ENCODE results near the gene PPP1R14C.

Gene PPP1R14C

DNA sequence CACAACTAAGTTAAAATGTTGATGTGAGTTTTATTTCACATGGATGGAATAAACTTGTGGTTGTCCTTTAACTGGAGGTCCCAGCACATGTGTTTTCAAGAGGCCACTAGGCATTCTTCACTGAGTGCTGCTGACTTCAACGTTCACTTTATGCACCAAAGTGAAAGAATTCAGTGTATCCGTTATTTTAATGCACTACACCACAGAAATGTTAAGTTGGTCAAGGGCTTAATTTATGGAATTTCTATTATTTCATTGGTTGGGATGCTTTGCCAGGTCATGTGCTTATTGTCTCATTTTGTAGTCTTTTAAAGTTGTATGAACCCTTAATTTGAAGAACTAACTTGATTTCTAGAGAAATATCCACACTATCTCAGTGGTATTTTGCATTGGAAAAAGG lies 106.4 kb downstream of the PPP1R14C start:
- DNase-seq (ENCODE audit: low read depth, low spot score): no peak

DNA sequence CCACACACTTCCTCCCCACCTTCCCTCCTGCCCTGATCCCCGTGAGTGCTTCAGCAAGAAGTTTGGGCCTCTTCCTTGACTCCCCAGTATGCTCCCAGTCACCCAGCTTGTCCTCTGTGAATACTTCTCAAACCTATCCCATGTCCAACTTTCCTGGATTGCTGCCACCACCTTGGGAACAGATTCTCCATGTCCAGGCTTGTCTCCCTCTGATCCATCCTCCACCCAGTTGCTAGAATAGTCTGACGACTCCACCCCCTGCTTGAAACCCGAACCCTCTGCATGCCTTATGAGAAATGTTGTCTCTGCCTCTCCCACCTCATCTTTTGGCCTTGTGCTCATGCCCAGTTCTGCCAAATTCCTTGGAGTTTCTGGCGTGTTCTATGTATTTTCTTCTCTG lies 108.0 kb downstream of the PPP1R14C start:
- DNase-seq (ENCODE audit: low read depth, low spot score): no peak

DNA sequence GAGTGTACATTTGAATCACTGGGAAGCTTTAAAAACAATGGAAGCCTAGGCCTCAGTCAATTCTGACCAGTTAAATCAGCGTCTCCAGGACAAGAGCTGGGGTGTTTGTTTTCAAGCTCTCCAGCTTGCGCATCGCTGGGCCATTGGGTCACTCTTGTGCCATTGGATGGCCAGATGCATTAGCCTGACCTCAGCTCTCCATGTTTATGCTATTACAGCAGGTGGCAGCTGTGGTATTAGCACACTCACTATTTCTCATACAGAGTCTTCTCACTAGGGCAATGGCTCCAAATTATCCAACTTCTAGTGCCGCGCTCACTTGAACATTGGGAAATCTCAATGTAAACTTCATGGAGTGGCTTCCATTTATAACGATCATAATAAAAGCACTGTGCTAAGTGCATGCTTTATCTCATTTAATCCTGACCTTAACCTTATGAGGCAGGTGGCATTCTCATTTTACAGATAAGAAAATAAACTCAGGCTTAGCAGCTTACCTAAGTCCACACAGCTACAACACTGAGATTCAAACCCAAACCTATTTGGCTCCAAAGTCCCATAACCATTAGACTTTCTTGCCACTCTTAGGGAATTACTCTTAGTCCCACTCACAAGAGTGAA lies 108.8 kb downstream of the PPP1R14C start:
- no peak for DNase-seq (ENCODE audit: low read depth, low spot score)

DNA sequence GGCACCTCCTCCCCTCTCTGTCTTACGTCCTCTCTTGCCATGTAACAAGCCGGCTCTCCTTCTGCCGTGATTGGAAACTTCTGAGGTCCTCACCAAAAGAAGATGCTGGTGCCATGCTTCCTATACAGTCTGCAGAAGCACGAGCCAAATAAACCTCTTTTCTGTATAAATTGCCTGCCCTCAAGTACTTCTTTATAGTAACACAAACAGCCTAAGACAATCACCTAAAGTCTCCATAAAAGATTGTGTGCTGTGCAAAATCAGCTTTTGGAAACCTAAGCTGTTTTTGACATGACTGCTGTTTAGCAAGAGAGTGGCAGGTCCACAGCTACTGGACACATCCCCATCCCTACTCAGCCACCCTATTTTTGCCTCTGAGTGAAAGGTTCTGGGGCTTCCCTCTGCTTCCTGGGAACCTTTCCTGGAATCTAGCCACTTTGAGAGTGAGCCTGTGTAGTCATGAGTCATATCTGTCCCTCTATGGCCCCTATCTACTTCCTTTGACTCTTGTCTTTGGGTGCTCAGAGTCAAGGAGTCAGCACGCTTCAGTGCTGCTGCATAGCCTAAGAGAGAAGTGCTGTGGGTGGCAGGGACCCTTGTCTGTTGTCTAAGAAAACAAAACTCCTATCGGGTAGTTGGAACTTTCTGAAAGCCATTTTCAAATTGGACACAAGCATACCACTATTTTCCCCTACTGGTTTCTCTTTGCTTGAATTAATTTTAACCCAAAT lies 110.0 kb downstream of the PPP1R14C start:
- no peak for DNase-seq (ENCODE audit: low read depth, low spot score)

DNA sequence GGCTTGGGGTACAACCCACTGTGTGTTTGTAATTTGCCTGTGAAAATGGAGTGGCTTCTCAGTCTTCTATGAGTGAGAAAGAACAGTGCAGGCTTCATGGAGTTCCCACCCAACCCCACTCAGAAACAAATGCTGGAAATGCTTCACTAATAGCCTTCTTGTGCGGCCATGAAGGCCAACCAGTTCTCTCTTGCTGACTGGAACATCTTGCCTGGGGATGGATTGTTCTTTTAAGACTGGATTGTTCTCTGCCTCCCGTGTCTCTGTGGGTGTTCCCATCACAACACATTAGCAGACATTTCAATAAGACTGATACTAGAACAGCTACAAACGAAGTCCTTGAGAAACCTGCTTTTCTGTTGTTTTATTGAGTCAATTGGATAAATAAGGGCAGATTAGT lies 110.6 kb downstream of the PPP1R14C start:
- no peak for DNase-seq (ENCODE audit: low read depth, low spot score)

DNA sequence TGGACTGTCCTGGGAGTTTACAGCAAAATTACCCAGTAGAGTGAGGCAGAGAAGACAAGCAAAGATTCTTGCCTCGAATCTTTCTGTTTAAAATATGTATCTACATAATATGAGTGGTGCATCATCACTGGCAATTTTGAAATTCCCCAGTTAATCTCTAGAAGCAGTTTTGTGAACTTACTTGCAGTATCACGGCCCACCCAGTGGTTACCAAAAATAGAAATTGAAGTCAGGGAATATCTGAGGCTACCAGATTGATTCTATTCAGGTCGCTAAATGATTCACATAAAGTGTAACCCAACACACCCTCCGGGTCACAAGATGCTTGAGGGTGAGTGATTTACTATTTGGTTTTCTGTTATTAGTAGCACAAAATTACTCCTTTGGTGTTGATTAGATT lies 111.9 kb downstream of the PPP1R14C start:
- no peak for DNase-seq (ENCODE audit: low read depth, low spot score)

DNA sequence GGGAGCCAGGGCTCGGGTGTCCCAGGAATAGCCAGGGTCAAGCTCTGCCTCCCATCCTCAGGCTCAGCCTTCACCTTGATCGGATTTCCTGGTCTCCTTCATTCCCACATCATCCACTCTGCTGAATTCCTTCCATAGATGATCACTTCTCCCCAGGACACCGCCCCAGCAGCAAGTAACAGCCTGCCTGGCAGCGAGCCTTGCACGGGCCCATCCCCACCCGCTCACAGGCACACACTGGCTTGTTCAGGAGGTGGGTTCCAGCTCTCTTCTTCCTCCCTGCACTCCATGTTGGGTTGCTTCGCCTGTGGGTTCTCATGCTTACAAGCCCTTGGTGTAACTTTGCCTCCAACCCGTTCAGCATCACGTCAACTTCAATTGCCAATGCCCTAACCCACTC lies 113.0 kb downstream of the PPP1R14C start:
- no peak for DNase-seq (ENCODE audit: low read depth, low spot score)

DNA sequence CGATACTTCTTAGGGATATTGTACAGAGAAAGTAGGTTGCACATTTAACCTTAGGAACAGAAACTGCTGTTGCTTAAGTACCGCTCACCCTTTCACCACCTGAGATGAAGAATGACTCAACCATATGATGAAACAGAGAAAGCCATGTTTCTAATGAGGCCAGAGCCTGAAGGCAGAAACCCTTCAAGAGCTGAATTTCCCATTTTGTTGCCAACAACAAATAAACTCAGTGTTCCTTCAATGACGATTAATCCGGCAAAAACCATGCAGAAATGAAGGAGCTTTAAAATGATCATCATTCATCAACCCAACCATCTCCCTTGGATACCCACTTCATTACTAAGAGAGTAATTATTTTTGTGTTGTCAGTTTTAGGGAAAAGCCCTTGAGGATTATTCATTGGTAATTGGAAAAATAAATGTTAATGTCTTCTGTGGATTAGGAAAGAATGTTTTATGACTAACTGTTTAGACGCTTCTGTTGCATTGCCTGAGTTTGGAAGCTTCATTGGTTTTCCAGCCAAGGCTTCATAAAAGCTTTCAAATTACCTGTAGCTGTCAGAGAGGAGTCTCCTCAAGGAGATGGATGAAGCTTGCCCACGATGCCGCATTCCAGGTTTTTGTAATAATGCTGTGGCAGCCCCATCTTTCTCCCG lies 113.9 kb downstream of the PPP1R14C start:
- DNase-seq (ENCODE audit: low read depth, low spot score): no peak

DNA sequence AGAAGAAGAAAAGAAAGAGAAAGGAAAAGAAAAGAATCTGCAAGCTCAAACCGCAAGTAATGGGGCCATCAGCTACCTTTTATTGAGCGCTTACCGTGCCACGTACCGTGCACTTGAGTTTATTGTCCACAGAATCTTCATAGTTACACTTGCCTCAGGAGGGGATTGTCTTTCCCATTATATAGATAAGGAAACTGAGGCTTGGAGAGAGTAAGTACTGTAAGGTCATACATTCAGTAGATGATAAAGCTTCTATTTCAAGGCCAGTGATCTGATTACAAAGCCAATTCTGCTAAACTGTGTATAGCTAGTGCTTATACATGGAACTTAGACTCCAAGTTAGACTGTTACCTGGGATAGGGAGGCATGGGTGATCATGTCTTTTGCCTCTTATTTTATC lies 115.5 kb downstream of the PPP1R14C start:
- DNase-seq (ENCODE audit: low read depth, low spot score): no peak

DNA sequence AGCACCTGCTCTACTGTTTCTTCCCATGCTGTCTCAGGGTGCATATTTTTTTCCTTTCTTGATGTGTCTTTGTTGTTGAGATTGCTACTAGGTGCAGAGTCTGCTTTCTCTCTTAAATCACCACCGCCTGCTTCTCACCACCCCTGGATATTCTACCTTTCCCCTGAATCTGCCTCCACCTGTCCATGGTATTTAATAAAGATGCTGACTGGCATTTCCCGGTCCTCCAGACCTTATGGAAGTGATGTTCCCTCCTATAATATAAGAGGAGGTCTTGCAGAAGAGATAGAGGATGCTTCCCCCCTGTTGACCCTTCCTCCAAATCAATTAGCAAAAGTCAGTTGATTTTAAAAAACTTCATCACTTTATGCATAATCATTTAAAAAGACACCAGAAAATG lies 118.1 kb downstream of the PPP1R14C start:
- no peak for DNase-seq (ENCODE audit: low read depth, low spot score)

DNA sequence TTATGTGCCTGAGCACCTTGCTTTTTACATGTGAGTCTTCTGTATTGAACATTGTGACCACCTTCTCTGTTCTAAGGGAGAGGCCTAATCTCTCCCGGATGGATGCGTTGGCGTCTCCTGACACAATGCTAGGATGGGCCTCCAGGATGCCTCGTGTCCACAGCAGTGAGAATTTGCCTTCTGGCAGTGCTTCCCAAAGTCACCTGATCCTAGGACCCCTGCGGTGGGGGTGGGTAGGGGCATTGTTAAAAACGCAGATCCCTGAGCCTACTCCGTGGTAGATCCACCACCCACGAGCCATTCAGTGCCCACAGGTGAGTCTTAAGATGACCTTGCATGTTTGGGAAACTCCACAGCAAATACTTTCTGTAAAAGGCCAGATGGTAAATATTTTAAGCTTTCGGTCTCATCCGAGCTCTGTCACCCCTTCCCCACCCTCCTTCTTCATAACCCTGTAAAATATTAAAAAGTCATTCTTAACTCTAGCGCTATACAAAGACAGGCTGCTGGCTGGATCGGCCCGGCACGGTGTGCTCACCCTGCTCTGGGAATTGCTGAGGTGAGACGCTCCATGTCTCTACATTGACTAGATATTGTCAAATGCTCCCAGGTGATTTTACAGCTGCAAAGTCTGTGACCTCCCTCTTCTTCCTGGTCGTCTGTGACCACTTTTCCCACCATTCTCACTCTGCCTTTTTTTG lies 119.3 kb downstream of the PPP1R14C start:
- DNase-seq (ENCODE audit: low read depth, low spot score): no peak

DNA sequence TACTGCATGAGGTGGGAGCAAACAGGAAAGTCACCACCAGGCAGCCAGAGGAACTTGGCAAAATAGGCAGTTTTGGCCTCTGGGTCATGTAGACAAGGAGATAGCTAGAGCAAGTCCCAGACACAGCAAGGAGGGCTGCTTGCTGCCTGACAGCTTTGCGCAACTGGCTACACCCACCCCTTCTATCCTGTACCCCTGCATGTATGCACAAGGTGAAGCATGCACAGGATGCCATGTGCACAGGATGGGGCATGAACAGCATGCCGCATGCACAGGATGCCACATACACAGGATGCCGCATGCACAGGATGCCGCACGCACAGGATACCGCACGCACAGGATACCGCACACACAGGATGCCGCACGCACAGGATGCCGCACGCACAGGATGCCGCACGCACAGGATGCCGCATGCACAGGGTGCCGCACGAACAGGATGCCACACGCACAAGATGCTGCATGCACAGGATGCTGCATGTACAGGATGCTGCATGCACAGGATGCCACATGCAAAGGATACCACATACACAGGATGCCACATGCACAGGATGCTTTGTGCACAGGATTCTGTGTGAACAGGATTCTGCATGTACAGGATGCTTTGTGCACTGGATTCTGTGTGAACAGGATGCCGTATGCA lies 121.0 kb downstream of the PPP1R14C start:
- DNase-seq (ENCODE audit: low read depth, low spot score): no peak

DNA sequence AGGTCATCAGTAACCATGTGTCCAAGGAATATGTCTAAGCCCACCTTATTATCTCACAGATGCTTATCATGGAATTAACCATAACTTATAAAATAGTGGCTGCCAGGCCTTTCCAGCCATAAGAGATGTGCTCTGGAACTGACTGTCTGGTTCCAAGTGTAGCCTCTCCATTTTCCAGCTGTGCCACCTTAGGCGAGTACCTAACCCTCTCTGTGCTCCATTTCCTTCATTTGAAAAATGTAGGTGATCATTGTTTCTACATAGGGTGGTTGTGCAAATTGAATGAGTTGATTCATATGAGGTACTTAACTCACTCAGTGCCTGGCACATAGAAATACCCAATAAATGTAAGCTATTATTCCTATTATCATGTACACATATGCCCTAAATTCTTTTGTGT lies 123.5 kb downstream of the PPP1R14C start:
- no peak for DNase-seq (ENCODE audit: low read depth, low spot score)

DNA sequence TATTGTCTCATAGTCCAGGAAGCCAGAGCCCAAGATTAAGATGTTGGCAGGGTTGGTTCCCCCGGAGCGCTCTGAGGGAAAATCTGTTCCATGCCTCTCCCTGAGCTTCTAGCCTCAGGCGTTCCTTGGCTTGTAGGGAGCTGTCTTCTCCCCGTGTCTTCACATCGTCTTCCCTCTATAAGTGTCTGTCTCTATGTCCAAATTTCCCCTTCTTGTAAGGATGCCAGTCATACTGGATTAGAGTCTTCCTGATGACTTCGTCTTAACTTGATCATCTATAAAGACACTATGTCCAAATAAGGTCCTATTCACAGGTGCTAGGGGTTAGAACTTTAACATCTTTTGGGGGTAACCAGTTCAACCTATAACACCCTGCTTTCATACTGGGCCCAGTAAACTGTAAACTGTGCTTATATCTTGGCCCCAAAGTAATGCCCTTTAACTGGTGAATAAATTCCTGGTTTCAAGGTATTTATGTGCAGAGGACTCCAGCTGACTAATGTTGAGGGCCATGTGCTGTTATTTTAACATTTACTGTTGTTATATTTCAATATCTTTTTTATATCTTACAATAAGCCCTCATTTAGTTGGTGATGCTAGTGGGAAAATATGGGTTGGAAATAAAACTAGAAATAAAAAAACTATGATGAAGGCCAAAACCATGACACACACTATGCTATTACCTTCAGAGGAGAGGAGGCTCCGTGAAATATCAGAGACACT lies 124.3 kb downstream of the PPP1R14C start:
- DNase-seq (ENCODE audit: low read depth, low spot score): no peak

DNA sequence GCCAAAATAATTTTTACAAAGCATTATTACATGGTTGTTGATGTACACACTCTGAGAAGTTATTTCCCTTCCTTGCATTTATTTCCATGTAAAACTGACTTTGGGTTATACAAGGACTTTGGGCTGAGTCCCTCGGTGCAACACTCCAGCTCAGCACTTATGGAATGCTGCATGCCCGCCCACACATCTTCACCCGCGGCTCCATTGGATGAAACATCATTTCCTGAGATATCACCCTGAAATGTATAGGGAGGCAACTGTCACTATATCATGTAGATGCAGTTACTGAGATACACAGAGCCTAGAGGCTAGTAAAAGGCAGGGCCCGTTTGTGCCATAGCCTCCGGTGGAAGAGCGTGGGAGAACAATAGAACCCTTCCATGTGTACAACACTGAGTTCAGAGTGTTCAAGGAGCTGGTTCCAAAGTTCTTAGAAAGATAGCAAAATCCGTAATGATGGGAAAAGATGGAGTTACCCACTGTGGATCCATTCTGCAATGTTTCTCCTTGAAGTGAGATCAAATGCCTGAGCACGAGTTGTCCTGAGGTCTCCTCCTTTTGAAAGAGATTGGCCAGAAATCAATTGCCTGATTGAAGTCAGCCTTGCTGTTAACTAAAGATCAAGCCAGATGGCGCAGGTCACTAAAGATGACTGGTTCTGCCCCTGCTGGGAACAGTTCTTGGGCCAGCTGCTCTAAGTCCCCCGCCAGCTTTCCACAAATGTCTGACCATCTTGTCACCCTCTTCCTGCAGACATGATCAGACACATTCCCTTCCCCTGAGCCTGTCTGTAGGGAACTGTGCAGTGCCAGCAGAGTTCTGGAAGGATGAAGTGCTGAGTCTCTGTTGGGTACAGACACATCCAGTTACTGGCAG lies 125.1 kb downstream of the PPP1R14C start:
- no peak for DNase-seq (ENCODE audit: low read depth, low spot score)

DNA sequence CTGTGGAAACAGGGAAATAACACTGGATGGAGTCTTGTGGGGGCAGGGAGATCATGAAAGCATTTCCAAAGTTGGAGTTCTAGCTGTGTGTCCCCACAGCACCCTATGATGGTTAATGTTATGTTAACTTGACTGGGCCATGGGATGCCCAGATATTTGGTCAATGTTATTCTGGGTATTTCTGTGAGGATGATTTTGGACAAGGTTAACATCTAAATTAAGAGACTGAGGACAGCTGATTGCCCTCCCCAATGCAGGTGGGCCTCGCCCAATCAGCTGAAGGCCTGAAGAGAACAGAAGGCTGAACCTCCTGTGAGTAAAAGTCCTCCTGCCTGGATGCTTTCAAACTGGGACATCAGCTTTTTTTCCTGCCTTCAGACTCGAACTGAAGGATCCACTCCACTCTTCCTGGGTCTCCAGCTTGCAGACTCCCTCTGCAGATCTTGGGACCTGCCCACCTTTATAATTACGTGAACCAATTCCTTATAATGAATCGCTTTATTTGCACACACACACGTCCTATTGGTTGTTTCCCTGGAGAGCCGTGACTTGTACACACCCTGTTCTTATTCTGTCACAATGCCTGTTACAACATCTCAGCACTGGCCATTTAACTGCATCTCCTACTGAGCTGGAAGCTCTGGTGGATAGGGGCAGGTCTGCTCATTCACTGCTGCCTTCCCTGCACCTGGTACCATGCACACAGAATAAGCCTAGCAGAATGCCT lies 126.4 kb downstream of the PPP1R14C start:
- DNase-seq (ENCODE audit: low read depth, low spot score): no peak

DNA sequence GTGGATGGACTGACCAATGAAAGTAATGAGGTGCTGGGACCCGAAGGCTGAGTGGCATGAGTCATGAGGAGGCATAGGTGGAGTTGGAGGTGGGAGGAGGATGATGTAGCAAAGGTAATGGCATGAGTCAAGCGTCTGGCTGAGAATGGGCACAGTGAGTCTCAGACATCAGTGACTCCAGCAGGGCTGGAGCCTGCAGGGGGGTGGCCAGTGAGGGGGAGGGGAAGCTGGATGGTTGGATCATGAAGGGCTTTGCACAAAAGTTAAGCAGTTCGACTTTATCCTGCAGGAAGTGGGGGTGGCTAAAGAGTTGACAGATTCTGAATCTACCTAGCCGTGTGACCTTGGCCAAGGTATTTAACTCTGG lies 127.0 kb downstream of the PPP1R14C start:
- no peak for DNase-seq (ENCODE audit: low read depth, low spot score)

DNA sequence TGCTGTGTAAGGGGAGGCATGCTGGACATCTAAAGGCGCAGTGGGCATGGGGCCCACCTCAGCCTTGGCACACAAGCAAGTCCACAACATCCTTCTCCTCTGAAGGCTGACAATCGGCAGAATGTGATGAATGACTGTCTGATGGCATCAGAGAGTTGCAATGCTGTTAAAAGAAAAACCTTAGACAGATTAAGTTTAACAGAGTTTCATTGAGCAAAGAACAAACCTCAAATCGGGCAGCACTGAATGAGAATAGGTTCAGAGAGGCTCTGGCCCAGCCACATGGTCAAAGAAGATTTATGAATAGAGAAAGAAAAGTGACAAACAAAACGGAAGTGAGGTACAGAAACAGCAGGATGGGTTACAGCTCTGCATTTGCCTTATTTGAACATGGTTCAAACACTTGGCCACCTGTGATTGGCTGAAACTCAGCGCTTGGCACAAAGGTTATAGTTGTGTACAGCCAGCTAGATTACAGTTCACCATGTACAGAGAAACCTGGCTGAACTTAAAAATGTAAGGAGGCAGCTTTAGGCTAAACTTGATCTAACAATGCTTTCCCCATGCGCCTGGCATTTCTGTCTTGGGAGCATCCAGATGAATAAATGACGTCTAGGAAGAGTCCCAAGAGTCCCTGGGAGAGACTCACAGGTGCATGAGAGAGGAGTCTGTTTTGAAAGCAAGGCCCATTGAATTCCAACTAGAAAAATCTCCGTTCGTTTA lies 127.6 kb downstream of the PPP1R14C start:
- DNase-seq (ENCODE audit: low read depth, low spot score): no peak

DNA sequence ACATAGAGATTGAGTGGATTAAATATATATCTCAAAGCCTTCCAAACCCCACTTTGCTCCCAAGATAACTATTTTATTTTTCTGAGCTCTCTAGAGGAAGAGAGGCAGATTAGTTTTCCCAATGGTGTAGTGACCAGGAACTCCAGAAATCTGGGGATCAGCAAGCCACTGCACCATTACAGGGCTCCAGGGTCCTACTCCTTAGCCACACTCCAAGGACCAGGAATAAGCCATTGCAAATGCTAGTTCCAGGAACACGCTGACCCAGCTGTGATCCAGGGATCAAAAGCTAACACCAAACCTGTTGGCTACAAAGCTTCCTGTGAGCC lies 128.3 kb downstream of the PPP1R14C start:
- DNase-seq (ENCODE audit: low read depth, low spot score): no peak
